ENCODE measurements around the gene PRPS2. TPM values are rescaled to one million over a fixed set of nuclear protein-coding genes. Genes with fewer than 3 reads are reported as not detected.

PRPS2 gene
- total RNA-seq = 8.9 TPM

DNA sequence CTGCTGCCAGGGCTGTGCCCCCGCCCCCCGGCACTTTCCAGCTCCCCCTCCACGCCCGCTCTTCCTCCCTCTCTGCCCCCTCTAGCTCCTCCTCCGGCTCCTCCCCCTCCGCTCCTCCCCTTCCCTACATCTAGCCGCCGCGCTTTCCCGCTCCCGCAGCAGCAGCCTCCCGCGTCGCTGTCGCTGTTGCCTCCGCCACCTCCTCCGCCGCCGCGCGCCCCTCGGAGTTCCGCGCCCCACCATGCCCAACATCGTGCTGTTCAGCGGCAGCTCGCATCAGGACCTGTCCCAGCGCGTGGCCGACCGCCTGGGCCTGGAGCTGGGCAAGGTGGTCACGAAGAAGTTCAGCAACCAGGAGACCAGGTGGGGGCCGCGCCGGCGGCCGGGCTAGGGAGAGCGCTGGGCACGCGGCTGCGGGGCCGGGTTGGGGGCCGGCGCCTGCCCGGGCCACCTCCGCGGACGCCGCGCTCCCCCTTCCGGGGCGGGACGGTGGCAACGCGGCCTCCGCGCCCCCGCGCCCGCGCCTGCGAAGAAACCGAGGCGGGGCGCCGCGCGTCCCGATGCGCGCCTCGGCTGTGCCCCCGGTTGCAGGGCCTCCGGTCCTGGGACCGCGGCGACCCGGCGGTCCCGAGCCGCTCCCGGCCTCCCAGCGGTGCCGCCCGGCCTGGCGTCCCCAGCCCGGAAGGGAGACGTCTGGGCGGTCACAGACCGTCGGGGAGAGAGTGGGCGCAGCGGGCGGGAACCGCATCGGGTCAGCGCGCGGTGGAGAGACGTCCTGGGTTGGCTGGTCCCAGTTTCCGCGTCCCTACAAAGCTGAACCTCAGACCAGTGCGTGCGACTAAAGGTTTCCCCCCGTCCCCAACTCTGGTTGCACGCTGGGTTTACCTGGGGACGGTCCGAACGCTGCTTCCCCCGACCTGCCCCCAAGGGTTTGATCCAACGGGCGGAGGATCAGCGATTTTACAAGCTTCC is at the start of gene PRPS2:
Gene PRPS2, plus strand, starts transcription at position 156 of the 972 bp plus-strand sequence. Its CDS starts 86 bp downstream, at position 242.
- H3K9ac ChIP-seq (ENCODE audit: low read depth in 1 of 3, low read length in 3 of 3) = peak within 1 kb of the TSS in 1 of 3 donors; percentile 16
- no peaks in the 10 kb centered on the region for H3K36me3 ChIP-seq (ENCODE audit: control insufficient read depth in 3 of 3, insufficient read depth in 3 of 3, low read length in 3 of 3)
- peak within 1 kb of the TSS; percentile 52 to 56 (median 52) for H3K4me3 ChIP-seq (ENCODE audit: low read length in 3 of 3)
- peaks cover 0 to 2% (median 0%) of the 10 kb centered on the region in 3 donors for H3K9me3 ChIP-seq (ENCODE audit: control insufficient read depth in 3 of 3, low read length in 3 of 3)
- no peak within 1 kb of the TSS for H3K27ac ChIP-seq (ENCODE audit: low read depth, low read length)
- H3K4me1 ChIP-seq (ENCODE audit: control insufficient read depth in 3 of 3, insufficient read depth in 3 of 3, low read length in 3 of 3) = peaks cover 0 to 2% (median 0%) of the 10 kb centered on the region in 3 donors
- H3K27me3 ChIP-seq (ENCODE audit: control insufficient read depth in 3 of 3, insufficient read depth in 3 of 3, low read length in 3 of 3) = peaks cover 0 to 12% (median 0%) of the 10 kb centered on the region in 3 donors

DNA sequence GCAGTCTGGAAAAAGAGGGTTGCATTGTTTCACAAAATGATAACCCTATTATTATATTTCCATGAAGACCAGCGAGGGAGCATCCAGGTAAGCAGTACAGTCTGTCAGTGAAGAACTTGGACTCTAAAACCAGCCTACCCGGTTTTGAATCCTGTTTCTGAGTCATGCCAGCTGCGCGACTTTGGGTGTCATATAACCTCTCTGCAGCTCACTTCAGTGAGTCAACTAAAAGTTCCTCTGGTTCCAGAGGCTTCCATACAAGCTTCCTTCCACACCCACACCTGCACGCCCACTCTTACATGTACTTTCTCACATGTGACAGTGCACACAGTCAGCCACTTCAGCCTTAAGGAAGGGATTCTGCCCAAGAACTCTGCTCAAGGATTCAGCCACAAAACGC is 49.8 kb upstream of the PRPS2 start:
- Histone ChIP-seq H3K4me1 (ENCODE audit: control insufficient read depth in 3 of 3, insufficient read depth in 3 of 3, low read length in 3 of 3) (no peaks in the 10 kb centered on the region), H3K27ac (ENCODE audit: low read depth, low read length) (no peak overlapping the region), H3K4me3 (ENCODE audit: low read length in 3 of 3) (no peak overlapping the region), H3K27me3 (ENCODE audit: control insufficient read depth in 3 of 3, insufficient read depth in 3 of 3, low read length in 3 of 3) (peaks cover 0 to 4% (median 0%) of the 10 kb centered on the region in 3 donors), H3K9ac (ENCODE audit: low read depth in 1 of 3, low read length in 3 of 3) (no peak overlapping the region), H3K36me3 (ENCODE audit: control insufficient read depth in 3 of 3, insufficient read depth in 3 of 3, low read length in 3 of 3) (no peaks in the 10 kb centered on the region), H3K9me3 (ENCODE audit: control insufficient read depth in 3 of 3, low read length in 3 of 3) (no peaks in the 10 kb centered on the region)

DNA sequence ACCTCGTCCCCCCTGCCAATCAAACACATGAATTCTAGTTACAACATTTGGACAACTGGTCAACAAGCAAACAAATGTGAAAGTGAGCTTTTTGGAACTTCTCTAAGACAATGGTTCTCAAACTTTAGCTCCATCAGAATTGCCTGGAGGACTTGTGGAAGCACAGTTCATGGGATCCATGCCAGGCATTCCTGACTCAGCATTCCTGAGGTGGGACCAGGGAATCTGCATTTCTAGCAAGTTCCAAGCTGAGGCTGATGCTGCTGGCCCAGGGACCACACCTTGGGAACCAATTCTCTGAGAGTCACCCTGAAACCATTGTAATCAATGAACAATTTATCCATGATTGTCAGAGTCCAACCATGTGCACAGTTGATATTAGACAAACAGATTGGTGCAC is 43.8 kb upstream of the PRPS2 start:
- Histone ChIP-seq H3K9ac (ENCODE audit: low read depth in 1 of 3, low read length in 3 of 3) (no peak overlapping the region), H3K27me3 (ENCODE audit: control insufficient read depth in 3 of 3, insufficient read depth in 3 of 3, low read length in 3 of 3) (no peaks in the 10 kb centered on the region), H3K4me3 (ENCODE audit: low read length in 3 of 3) (no peak overlapping the region), H3K9me3 (ENCODE audit: control insufficient read depth in 3 of 3, low read length in 3 of 3) (no peaks in the 10 kb centered on the region), H3K4me1 (ENCODE audit: control insufficient read depth in 3 of 3, insufficient read depth in 3 of 3, low read length in 3 of 3) (no peaks in the 10 kb centered on the region), H3K36me3 (ENCODE audit: control insufficient read depth in 3 of 3, insufficient read depth in 3 of 3, low read length in 3 of 3) (no peaks in the 10 kb centered on the region), H3K27ac (ENCODE audit: low read depth, low read length) (no peak overlapping the region)

DNA sequence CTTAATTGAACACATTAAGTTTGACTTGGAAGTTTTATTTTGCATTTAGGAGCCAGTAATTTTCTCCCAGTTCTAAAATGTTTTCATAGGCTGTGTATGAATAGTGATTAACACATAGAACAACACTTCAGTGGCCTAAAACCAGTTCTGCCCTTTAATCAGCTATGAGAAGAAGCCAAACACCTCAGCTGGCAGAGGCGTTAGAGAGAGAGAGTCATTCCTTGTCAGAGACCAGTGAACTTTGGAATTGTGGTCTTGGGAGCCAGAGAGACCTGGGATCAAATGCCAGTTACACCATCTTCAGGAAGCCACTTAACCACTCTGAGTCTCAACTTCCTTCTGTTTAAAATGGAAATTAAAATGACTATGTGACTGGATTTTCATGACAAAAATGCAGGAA is 39.3 kb upstream of the PRPS2 start:
- Histone ChIP-seq H3K9me3 (ENCODE audit: control insufficient read depth in 3 of 3, low read length in 3 of 3) (no peaks in the 10 kb centered on the region), H3K27me3 (ENCODE audit: control insufficient read depth in 3 of 3, insufficient read depth in 3 of 3, low read length in 3 of 3) (no peaks in the 10 kb centered on the region), H3K4me1 (ENCODE audit: control insufficient read depth in 3 of 3, insufficient read depth in 3 of 3, low read length in 3 of 3) (no peaks in the 10 kb centered on the region), H3K9ac (ENCODE audit: low read depth in 1 of 3, low read length in 3 of 3) (no peak overlapping the region), H3K27ac (ENCODE audit: low read depth, low read length) (no peak overlapping the region), H3K4me3 (ENCODE audit: low read length in 3 of 3) (no peak overlapping the region), H3K36me3 (ENCODE audit: control insufficient read depth in 3 of 3, insufficient read depth in 3 of 3, low read length in 3 of 3) (no peaks in the 10 kb centered on the region)

DNA sequence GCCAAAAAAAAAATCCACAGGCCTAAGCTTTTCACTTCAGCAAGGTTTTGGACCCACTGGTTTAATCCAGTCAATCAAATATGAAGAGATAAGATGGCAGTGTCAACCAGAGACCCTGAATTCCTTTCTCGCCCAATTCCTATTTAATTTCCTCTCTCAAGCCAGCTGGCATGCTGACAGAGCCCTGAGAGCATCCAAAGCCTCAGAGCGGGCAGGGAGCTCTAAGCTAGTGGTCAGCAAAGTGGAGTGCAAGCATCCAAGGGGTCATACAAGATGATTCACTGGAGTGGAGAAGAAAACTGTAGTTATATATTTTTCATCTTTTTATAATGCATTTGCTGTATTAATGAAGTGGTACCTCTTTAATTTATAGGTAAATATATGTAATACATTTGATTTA is 37.8 kb upstream of the PRPS2 start:
- Histone ChIP-seq H3K9me3 (ENCODE audit: control insufficient read depth in 3 of 3, low read length in 3 of 3) (no peaks in the 10 kb centered on the region), H3K27ac (ENCODE audit: low read depth, low read length) (no peak overlapping the region), H3K36me3 (ENCODE audit: control insufficient read depth in 3 of 3, insufficient read depth in 3 of 3, low read length in 3 of 3) (no peaks in the 10 kb centered on the region), H3K4me1 (ENCODE audit: control insufficient read depth in 3 of 3, insufficient read depth in 3 of 3, low read length in 3 of 3) (no peaks in the 10 kb centered on the region), H3K4me3 (ENCODE audit: low read length in 3 of 3) (no peak overlapping the region), H3K27me3 (ENCODE audit: control insufficient read depth in 3 of 3, insufficient read depth in 3 of 3, low read length in 3 of 3) (no peaks in the 10 kb centered on the region), H3K9ac (ENCODE audit: low read depth in 1 of 3, low read length in 3 of 3) (no peak overlapping the region)

DNA sequence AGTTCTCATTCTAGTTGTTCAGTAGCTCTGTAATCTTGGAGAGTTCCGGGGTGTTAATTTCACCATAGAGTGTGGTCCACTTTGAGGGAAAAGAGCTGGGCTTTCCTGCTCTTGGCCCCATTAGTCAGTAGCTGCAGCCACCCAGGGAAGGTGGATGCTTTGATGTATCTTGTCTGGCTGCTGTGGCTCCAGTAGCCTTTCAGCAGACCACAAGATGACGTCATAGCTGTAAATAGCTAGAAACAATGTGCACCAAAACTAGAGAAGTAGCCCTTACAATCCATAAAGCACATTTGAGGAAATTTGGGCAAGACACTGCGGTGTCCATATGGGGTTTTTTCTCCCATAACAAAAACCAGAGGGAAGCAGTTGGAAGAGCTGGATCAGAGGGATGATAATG is 32.9 kb upstream of the PRPS2 start:
- no peaks in the 10 kb centered on the region for H3K27me3 ChIP-seq (ENCODE audit: control insufficient read depth in 3 of 3, insufficient read depth in 3 of 3, low read length in 3 of 3)
- H3K27ac ChIP-seq (ENCODE audit: low read depth, low read length) = no peak overlapping the region
- H3K9ac ChIP-seq (ENCODE audit: low read depth in 1 of 3, low read length in 3 of 3) = no peak overlapping the region
- H3K9me3 ChIP-seq (ENCODE audit: control insufficient read depth in 3 of 3, low read length in 3 of 3) = no peaks in the 10 kb centered on the region
- H3K4me1 ChIP-seq (ENCODE audit: control insufficient read depth in 3 of 3, insufficient read depth in 3 of 3, low read length in 3 of 3) = no peaks in the 10 kb centered on the region
- H3K4me3 ChIP-seq (ENCODE audit: low read length in 3 of 3) = no peak overlapping the region
- no peaks in the 10 kb centered on the region for H3K36me3 ChIP-seq (ENCODE audit: control insufficient read depth in 3 of 3, insufficient read depth in 3 of 3, low read length in 3 of 3)

DNA sequence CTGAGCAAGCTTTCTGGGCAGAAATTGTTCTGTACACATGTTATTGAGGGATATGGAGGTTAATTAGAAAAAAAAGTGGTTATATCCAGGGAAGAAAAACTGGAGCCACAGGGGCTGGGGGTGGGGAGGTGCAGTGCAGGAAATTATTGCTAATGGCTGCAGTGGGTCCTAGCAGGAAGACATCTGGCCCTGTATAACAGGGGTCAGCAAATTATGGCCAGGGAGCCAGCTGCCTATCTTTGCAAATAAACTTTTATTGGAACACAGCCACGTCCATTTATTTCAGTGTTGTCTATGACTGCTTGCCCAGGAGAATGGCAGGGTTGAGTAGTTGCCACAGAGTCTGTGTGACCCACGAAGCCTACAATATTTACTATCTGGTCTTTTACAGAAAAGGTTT is 23.4 kb upstream of the PRPS2 start:
- H3K36me3 ChIP-seq (ENCODE audit: control insufficient read depth in 3 of 3, insufficient read depth in 3 of 3, low read length in 3 of 3) = no peaks in the 10 kb centered on the region
- no peaks in the 10 kb centered on the region for H3K9me3 ChIP-seq (ENCODE audit: control insufficient read depth in 3 of 3, low read length in 3 of 3)
- H3K9ac ChIP-seq (ENCODE audit: low read depth in 1 of 3, low read length in 3 of 3) = no peak overlapping the region

DNA sequence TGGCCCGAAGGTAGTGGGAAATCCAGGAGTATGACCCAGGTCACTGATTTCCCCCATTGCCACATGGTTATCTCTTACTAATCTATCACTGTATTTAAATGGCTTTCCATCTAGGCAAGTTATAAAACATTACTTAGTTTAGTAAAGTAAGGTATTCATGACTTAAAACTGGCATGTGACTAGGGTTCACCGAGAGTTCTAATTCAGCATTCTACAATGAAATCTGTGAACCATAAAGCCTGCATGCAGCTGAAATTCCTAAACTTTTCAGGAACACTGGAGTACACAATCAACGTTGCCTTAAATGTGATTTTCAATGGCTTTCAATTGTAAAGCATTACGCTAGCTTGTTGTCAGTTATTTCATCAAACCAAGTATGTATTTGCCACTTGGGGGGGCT is 22.7 kb upstream of the PRPS2 start:
- Histone ChIP-seq H3K36me3 (ENCODE audit: control insufficient read depth in 3 of 3, insufficient read depth in 3 of 3, low read length in 3 of 3) (no peaks in the 10 kb centered on the region), H3K27ac (ENCODE audit: low read depth, low read length) (no peak overlapping the region), H3K9me3 (ENCODE audit: control insufficient read depth in 3 of 3, low read length in 3 of 3) (no peaks in the 10 kb centered on the region), H3K9ac (ENCODE audit: low read depth in 1 of 3, low read length in 3 of 3) (no peak overlapping the region), H3K4me1 (ENCODE audit: control insufficient read depth in 3 of 3, insufficient read depth in 3 of 3, low read length in 3 of 3) (no peaks in the 10 kb centered on the region), H3K27me3 (ENCODE audit: control insufficient read depth in 3 of 3, insufficient read depth in 3 of 3, low read length in 3 of 3) (peaks cover 5 to 9% (median 8%) of the 10 kb centered on the region in 3 donors), H3K4me3 (ENCODE audit: low read length in 3 of 3) (no peak overlapping the region)

More for the DNA sequence above, 23.4 kb upstream of the PRPS2 start:
- peaks cover 5 to 9% (median 8%) of the 10 kb centered on the region in 3 donors for H3K27me3 ChIP-seq (ENCODE audit: control insufficient read depth in 3 of 3, insufficient read depth in 3 of 3, low read length in 3 of 3)
- H3K4me3 ChIP-seq (ENCODE audit: low read length in 3 of 3) = no peak overlapping the region
- H3K27ac ChIP-seq (ENCODE audit: low read depth, low read length) = no peak overlapping the region
- no peaks in the 10 kb centered on the region for H3K4me1 ChIP-seq (ENCODE audit: control insufficient read depth in 3 of 3, insufficient read depth in 3 of 3, low read length in 3 of 3)

DNA sequence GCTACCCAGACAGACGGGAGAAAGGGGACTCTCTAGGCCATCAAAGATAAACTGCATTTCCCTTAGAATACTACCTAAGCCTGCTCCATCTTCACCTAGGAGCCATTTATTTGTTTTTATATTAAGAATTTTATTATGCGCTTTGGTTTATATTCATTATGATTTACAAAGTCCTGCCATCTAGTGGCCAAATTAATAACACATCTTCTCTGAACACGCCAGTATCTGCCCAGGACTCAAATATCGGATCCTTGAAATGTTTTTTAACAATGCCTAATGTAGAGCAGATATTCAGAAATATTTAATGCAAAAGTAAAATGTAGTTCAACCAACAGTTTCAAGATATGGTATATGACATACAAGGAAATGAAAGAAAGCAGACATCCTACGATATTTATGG is 20.8 kb upstream of the PRPS2 start:
- Histone ChIP-seq H3K9ac (ENCODE audit: low read depth in 1 of 3, low read length in 3 of 3) (no peak overlapping the region), H3K4me1 (ENCODE audit: control insufficient read depth in 3 of 3, insufficient read depth in 3 of 3, low read length in 3 of 3) (no peaks in the 10 kb centered on the region), H3K27ac (ENCODE audit: low read depth, low read length) (no peak overlapping the region), H3K27me3 (ENCODE audit: control insufficient read depth in 3 of 3, insufficient read depth in 3 of 3, low read length in 3 of 3) (peaks cover 5 to 12% (median 9%) of the 10 kb centered on the region in 3 donors), H3K36me3 (ENCODE audit: control insufficient read depth in 3 of 3, insufficient read depth in 3 of 3, low read length in 3 of 3) (no peaks in the 10 kb centered on the region), H3K4me3 (ENCODE audit: low read length in 3 of 3) (no peak overlapping the region), H3K9me3 (ENCODE audit: control insufficient read depth in 3 of 3, low read length in 3 of 3) (no peaks in the 10 kb centered on the region)

DNA sequence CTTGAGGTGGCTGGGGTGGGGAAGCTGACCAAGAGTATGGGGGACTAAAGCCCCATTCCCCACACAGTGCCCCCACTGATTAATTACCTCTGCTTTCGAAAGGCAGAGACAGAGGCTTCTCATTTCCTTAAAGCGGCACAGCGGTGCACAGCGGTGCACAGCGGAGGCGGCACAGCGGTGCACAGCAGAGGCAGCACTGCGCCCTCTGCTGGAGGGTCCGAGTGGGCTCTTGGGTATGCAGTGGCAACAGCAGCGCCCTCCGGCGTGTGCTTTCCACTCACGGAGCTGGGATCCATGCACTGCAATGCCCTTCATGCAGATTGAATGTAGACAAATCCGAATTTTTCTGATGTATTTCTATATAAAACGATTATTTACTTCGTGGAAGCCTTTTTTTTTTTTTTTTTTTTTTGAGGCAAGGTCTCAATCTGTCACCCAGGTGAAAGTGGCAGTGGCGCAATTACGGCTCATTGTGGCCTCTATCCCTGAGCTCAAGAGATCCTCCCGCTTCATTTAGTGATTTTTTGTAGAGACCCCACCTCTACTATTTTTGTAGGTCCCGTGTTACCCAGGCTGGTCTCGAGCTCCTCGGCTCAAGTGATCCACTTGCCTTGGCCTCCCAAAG is 19.7 kb upstream of the PRPS2 start:
- H3K9me3 ChIP-seq (ENCODE audit: control insufficient read depth in 3 of 3, low read length in 3 of 3) = no peaks in the 10 kb centered on the region
- no peak overlapping the region for H3K9ac ChIP-seq (ENCODE audit: low read depth in 1 of 3, low read length in 3 of 3)
- H3K27me3 ChIP-seq (ENCODE audit: control insufficient read depth in 3 of 3, insufficient read depth in 3 of 3, low read length in 3 of 3) = peaks cover 5 to 12% (median 9%) of the 10 kb centered on the region in 3 donors
- H3K4me3 ChIP-seq (ENCODE audit: low read length in 3 of 3) = no peak overlapping the region
- no peaks in the 10 kb centered on the region for H3K36me3 ChIP-seq (ENCODE audit: control insufficient read depth in 3 of 3, insufficient read depth in 3 of 3, low read length in 3 of 3)
- no peak overlapping the region for H3K27ac ChIP-seq (ENCODE audit: low read depth, low read length)
- H3K4me1 ChIP-seq (ENCODE audit: control insufficient read depth in 3 of 3, insufficient read depth in 3 of 3, low read length in 3 of 3) = no peaks in the 10 kb centered on the region

Measured in skeletal muscle tissue (tissue), 4 donors.